ENCODE data around the gene AIG1.

The AIG1 gene

GRCh38 chr6:143349530-143349929 is 288.8 kb downstream of the AIG1 start:
- Histone ChIP-seq H2AFZ (ENCODE audit: low read depth) (no peak overlapping the region), H3K79me2 (ENCODE audit: insufficient read depth, low read depth) (no peaks in the 10 kb centered on the region), H3K27ac (no peak overlapping the region), H3K27me3 (ENCODE audit: insufficient read depth, low read depth) (no peaks in the 10 kb centered on the region), H3K4me2 (no peak overlapping the region), H3K36me3 (ENCODE audit: insufficient read depth) (no peaks in the 10 kb centered on the region), H3K9ac (no peak overlapping the region), H3K4me3 (IDR thresholded peaks at IDR 0.05; ENCODE audit: insufficient read depth, low read depth, low read length) (no peak overlapping the region), H3K4me1 (ENCODE audit: low read depth, poor library complexity, severe bottlenecking) (no peaks in the 10 kb centered on the region), H4K20me1 (ENCODE audit: insufficient read depth) (no peaks in the 10 kb centered on the region)
- no peak for TF ChIP-seq CTCF (conservative IDR thresholded peaks at IDR 0.05; ENCODE audit: low read depth, low read length)

DNA sequence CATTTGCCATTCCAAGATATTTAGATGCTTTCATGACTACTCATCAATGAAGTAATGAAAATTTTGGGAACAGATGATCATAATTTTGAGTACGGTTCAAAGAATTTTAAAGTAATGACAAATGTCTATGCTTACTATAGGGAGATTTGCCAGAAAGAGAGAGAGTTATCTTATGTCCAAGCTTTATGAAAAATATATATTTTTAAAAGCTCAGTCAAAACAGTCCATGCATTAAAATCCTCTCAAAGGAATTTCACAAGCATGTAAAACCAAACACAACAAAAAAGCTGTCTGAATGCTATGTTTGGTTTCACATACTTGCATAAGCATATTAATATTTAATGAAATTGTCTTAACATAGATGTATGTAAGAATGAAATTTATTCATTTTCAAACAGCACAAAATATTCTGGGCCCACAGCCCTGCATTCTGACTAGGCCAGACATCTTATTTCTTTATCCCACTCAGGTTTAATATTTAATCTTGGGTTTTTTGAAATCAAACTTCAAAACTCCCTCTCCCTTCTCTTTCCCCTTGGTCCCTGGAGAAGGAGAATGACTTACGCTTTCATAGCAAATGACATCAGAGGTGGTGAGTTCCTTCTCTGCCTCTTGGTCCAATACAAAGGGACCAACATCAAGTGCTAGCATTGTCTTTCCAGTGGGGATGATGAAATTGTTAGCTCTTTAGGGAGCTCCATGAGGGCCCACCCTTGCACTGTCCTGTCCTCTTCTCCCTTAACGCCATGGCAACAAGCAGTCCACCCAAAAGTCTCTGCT is 295.6 kb downstream of the AIG1 start:
- no peaks in the 10 kb centered on the region for H3K4me1 ChIP-seq (ENCODE audit: low read depth, poor library complexity, severe bottlenecking)
- no peaks in the 10 kb centered on the region for H3K27me3 ChIP-seq (ENCODE audit: insufficient read depth, low read depth)
- no peak overlapping the region for H3K27ac ChIP-seq
- H3K9ac ChIP-seq, result no peak overlapping the region
- H3K4me3 ChIP-seq (IDR thresholded peaks at IDR 0.05; ENCODE audit: insufficient read depth, low read depth, low read length), result no peak overlapping the region
- no peak overlapping the region for H3K4me2 ChIP-seq
- no peaks in the 10 kb centered on the region for H4K20me1 ChIP-seq (ENCODE audit: insufficient read depth)
- no peaks in the 10 kb centered on the region for H3K36me3 ChIP-seq (ENCODE audit: insufficient read depth)
- no peak overlapping the region for H2AFZ ChIP-seq (ENCODE audit: low read depth)
- H3K79me2 ChIP-seq (ENCODE audit: insufficient read depth, low read depth), result no peaks in the 10 kb centered on the region
- TF ChIP-seq CTCF (conservative IDR thresholded peaks at IDR 0.05; ENCODE audit: low read depth, low read length), result no peak

DNA sequence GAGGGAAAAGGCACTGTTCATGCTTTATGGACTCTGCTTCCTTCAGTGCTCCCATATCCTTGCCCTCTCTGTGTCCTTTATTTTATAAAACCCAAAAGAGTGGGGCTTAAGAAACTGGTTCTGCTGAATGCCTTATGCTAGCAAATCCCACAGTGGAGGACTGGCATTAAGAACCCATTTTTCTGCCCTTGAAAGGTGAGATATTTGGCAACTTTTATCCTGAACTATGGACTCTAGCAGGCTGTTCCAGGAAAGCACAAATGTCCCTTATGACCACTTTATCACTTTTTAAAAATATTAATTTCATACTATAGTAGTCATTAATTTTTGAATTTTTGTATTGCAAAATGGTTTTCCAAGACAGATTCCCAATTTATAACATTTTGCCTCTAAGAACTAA is 296.5 kb downstream of the AIG1 start:
- no peak overlapping the region for H3K9ac ChIP-seq
- no peak overlapping the region for H2AFZ ChIP-seq (ENCODE audit: low read depth)
- H3K79me2 ChIP-seq (ENCODE audit: insufficient read depth, low read depth), result no peaks in the 10 kb centered on the region
- no peaks in the 10 kb centered on the region for H4K20me1 ChIP-seq (ENCODE audit: insufficient read depth)
- no peak for TF ChIP-seq CTCF (conservative IDR thresholded peaks at IDR 0.05; ENCODE audit: low read depth, low read length)
- no peak overlapping the region for H3K4me3 ChIP-seq (IDR thresholded peaks at IDR 0.05; ENCODE audit: insufficient read depth, low read depth, low read length)
- no peaks in the 10 kb centered on the region for H3K4me1 ChIP-seq (ENCODE audit: low read depth, poor library complexity, severe bottlenecking)
- no peak overlapping the region for H3K27ac ChIP-seq
- H3K36me3 ChIP-seq (ENCODE audit: insufficient read depth), result no peaks in the 10 kb centered on the region
- H3K4me2 ChIP-seq, result no peak overlapping the region
- H3K27me3 ChIP-seq (ENCODE audit: insufficient read depth, low read depth), result no peaks in the 10 kb centered on the region

GRCh38 chr6:143357561-143358255 is 297.0 kb downstream of the AIG1 start:
- TF ChIP-seq CTCF (conservative IDR thresholded peaks at IDR 0.05; ENCODE audit: low read depth, low read length), result no peak
- Histone ChIP-seq H3K36me3 (ENCODE audit: insufficient read depth) (no peaks in the 10 kb centered on the region), H3K4me3 (IDR thresholded peaks at IDR 0.05; ENCODE audit: insufficient read depth, low read depth, low read length) (no peak overlapping the region), H3K4me2 (no peak overlapping the region), H2AFZ (ENCODE audit: low read depth) (no peak overlapping the region), H3K4me1 (ENCODE audit: low read depth, poor library complexity, severe bottlenecking) (no peaks in the 10 kb centered on the region), H3K79me2 (ENCODE audit: insufficient read depth, low read depth) (no peaks in the 10 kb centered on the region), H4K20me1 (ENCODE audit: insufficient read depth) (no peaks in the 10 kb centered on the region), H3K9ac (no peak overlapping the region), H3K27me3 (ENCODE audit: insufficient read depth, low read depth) (no peaks in the 10 kb centered on the region), H3K27ac (no peak overlapping the region)
